Measurements from ENCODE around the gene RAB18. TPM values are rescaled to one million over a fixed set of nuclear protein-coding genes. Genes with fewer than 3 reads are reported as not detected.

RAB18 gene
- total RNA-seq: 10 to 100 TPM; 35.5 to 51.2 TPM

GRCh38 chr10:27504007-27504807 is at the start of gene RAB18:
RAB18 (plus strand) TSS chr10:27504304; CDS start chr10:27504370, 66 bp downstream.
- DNase-seq (ENCODE audit: low spot score): peak; percentile 90
- H3K9me3 ChIP-seq: no peaks in the 10 kb centered on the region
- H3K4me1 ChIP-seq (ENCODE audit: control insufficient read depth in 1 of 2, low read depth in 2 of 2): peaks cover 11 to 28% of the 10 kb centered on the region in 2 donors
- peak; percentile 96 for ATAC-seq (ENCODE audit: insufficient number of reproducible peaks, low FRiP score, low read depth)
- H3K27me3 ChIP-seq (replicated peaks; ENCODE audit: insufficient read depth): no peaks in the 10 kb centered on the region
- H3K36me3 ChIP-seq: no peaks in the 10 kb centered on the region
- peak within 1 kb of the TSS; percentile 92 for H3K4me3 ChIP-seq
- TF ChIP-seq, protein P1, sequence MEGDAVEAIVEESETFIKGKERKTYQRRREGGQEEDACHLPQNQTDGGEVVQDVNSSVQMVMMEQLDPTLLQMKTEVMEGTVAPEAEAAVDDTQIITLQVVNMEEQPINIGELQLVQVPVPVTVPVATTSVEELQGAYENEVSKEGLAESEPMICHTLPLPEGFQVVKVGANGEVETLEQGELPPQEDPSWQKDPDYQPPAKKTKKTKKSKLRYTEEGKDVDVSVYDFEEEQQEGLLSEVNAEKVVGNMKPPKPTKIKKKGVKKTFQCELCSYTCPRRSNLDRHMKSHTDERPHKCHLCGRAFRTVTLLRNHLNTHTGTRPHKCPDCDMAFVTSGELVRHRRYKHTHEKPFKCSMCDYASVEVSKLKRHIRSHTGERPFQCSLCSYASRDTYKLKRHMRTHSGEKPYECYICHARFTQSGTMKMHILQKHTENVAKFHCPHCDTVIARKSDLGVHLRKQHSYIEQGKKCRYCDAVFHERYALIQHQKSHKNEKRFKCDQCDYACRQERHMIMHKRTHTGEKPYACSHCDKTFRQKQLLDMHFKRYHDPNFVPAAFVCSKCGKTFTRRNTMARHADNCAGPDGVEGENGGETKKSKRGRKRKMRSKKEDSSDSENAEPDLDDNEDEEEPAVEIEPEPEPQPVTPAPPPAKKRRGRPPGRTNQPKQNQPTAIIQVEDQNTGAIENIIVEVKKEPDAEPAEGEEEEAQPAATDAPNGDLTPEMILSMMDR (IDR thresholded peaks at IDR 0.05): no peak
- H3K27ac ChIP-seq: peak within 1 kb of the TSS; percentile 84 to 89

- Histone ChIP-seq H3K4me3 (no peak overlapping the region), H3K9me3 (no peaks in the 10 kb centered on the region), H3K27me3 (replicated peaks; ENCODE audit: insufficient read depth) (no peaks in the 10 kb centered on the region), H3K36me3 (no peaks in the 10 kb centered on the region), H3K27ac (no peak overlapping the region), H3K4me1 (ENCODE audit: control insufficient read depth in 1 of 2, low read depth in 2 of 2) (no peaks in the 10 kb centered on the region)
- no peak for ATAC-seq (ENCODE audit: insufficient number of reproducible peaks, low FRiP score, low read depth)
- DNase-seq (ENCODE audit: low spot score): no peak
- TF ChIP-seq, protein P1 (IDR thresholded peaks at IDR 0.05): no peak
Observed at GRCh38 chr10:27454837-27455236, 49.3 kb upstream of the RAB18 start.

GRCh38 chr10:27457261-27457945 is 46.7 kb upstream of the RAB18 start:
- DNase-seq (ENCODE audit: low spot score) (no peak), ATAC-seq (ENCODE audit: insufficient number of reproducible peaks, low FRiP score, low read depth) (no peak)
- TF ChIP-seq, protein P1 (IDR thresholded peaks at IDR 0.05): no peak
- Histone ChIP-seq H3K4me3 (no peak overlapping the region), H3K27me3 (replicated peaks; ENCODE audit: insufficient read depth) (no peaks in the 10 kb centered on the region), H3K4me1 (ENCODE audit: control insufficient read depth in 1 of 2, low read depth in 2 of 2) (no peaks in the 10 kb centered on the region), H3K36me3 (no peaks in the 10 kb centered on the region), H3K9me3 (no peaks in the 10 kb centered on the region), H3K27ac (no peak overlapping the region)

DNA sequence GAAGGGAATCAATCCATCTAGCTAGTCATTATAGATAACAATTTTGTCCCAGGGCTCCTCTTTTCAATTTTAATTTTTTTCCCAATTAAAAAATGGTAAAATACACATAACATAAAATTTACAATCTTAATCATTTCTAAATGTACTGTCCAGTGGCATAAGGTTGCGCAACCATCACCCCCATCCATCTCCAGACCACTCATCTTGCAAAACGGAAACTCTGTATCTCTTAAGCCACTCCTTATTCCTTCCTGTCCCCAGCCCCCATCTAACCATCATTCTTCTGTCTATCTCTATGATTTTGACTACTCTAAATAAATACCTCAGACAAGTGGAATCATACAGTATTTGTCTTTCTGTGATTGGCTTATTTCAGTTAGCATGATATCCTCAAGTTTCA is 46.1 kb upstream of the RAB18 start:
- H3K4me3 ChIP-seq: no peak overlapping the region
- no peaks in the 10 kb centered on the region for H3K36me3 ChIP-seq
- no peak overlapping the region for H3K27ac ChIP-seq
- no peaks in the 10 kb centered on the region for H3K9me3 ChIP-seq
- H3K27me3 ChIP-seq (replicated peaks; ENCODE audit: insufficient read depth): no peaks in the 10 kb centered on the region
- ATAC-seq (ENCODE audit: insufficient number of reproducible peaks, low FRiP score, low read depth) (no peak), DNase-seq (ENCODE audit: low spot score) (no peak)
- no peaks in the 10 kb centered on the region for H3K4me1 ChIP-seq (ENCODE audit: control insufficient read depth in 1 of 2, low read depth in 2 of 2)
- TF ChIP-seq, protein P1 (IDR thresholded peaks at IDR 0.05): no peak

DNA sequence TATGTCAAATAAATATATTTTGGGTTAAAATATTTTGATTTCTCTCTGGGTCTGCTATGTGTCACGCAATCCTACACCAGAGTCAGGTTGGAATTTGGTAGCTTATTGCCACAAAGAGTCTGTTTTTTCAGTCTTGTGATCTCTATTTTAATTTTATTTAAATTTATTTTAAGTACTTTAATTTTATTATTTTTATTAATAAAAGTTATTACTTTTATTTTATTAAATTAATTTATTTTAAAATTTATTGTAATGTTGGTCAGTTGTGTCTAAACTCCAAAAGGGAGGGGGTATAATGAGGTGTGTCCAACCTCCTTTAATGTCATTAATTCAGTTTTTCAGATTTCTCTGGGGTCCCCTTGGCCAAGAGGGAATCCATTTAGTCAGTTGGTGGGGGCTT is 42.8 kb upstream of the RAB18 start:
- Histone ChIP-seq H3K36me3 (no peaks in the 10 kb centered on the region), H3K4me3 (no peak overlapping the region), H3K9me3 (no peaks in the 10 kb centered on the region), H3K4me1 (ENCODE audit: control insufficient read depth in 1 of 2, low read depth in 2 of 2) (no peaks in the 10 kb centered on the region), H3K27me3 (replicated peaks; ENCODE audit: insufficient read depth) (no peaks in the 10 kb centered on the region), H3K27ac (no peak overlapping the region)
- DNase-seq (ENCODE audit: low spot score) (no peak), ATAC-seq (ENCODE audit: insufficient number of reproducible peaks, low FRiP score, low read depth) (no peak)
- TF ChIP-seq, protein P1 (IDR thresholded peaks at IDR 0.05): no peak
